Calu3 (cell line): ENCODE results near the gene CIROP. TPM values are rescaled to one million over a fixed set of nuclear protein-coding genes. Genes with fewer than 3 reads are reported as not detected.

ENCODE experiments used
- Bru-seq: library from RNA; stranded (reverse); fragments of 400-500 nt; gene quantifications from one replicate; lab custom pipeline; 2021; lab: Mats Ljungman, UMichigan
- BruChase-seq, 2 experiments: library from RNA; stranded (reverse); fragments of 400-500 nt; gene quantifications; one replicate each; lab custom pipeline; 2021; lab: Mats Ljungman, UMichigan
- BruUV-seq: library from RNA; stranded (reverse); fragments of 400-500 nt; replicated peaks from 2 replicates; lab custom pipeline; 2021; lab: Mats Ljungman, UMichigan
- CTCF ChIA-PET: fragments of 300-600 bp; sonication (Branson Sonifier 250); formaldehyde crosslinking; loops from one replicate; lab custom pipeline; 2022; ENCODE audit warnings: antibody characterized with exemption; lab: Charles Lee
- DNase-seq: peaks from one replicate; pipeline ENCODE4 v3.0.0; 2022
- H3K27ac Mint-ChIP-seq: one replicate; pipeline ENCODE4 v1.8.0; 2022; ENCODE audit warnings: mixed read lengths; ENCODE audit not compliant: unreplicated experiment
- H3K27me3 Mint-ChIP-seq: one replicate; pipeline ENCODE4 v1.8.0; 2022; ENCODE audit warnings: mixed read lengths; ENCODE audit not compliant: unreplicated experiment
- H3K36me3 Mint-ChIP-seq: one replicate; pipeline ENCODE4 v1.8.0; 2022; ENCODE audit warnings: mild to moderate bottlenecking, moderate library complexity, mixed read lengths; ENCODE audit not compliant: insufficient read depth, unreplicated experiment
- H3K4me1 Mint-ChIP-seq: one replicate; pipeline ENCODE4 v1.8.0; 2022; ENCODE audit warnings: mild to moderate bottlenecking, low read depth, mixed read lengths; ENCODE audit not compliant: unreplicated experiment
- H3K4me3 Mint-ChIP-seq: one replicate; pipeline ENCODE4 v1.8.0; 2022; ENCODE audit warnings: mild to moderate bottlenecking, low read depth, moderate library complexity, mixed read lengths; ENCODE audit not compliant: unreplicated experiment
- H3K9me3 Mint-ChIP-seq: one replicate; pipeline ENCODE4 v1.8.0; 2022; ENCODE audit warnings: low read depth, mixed read lengths; ENCODE audit not compliant: unreplicated experiment
- intact Hi-C: fragments of 100-400 bp; cut with micrococcal nuclease; formaldehyde crosslinking; loops from one replicate; pipeline ENCODE4 v1.10.0; 2022; ENCODE audit not compliant: unreplicated experiment
- long read RNA-seq: library from polyadenylated mRNA; stranded (forward); transcript quantifications from one replicate; pipeline ENCODE4 v2.0.0, GENCODE V29; 2022
- total RNA-seq: library from RNA; stranded (reverse); gene quantifications from 2 replicates; pipeline ENCODE4 v1.2.3, GENCODE V29; 2022
- TF ChIP-seq, protein P1 (sequence below): fragments of 200-600 bp; IDR thresholded peaks from one replicate; pipeline ENCODE4 v1.8.0; 2022; ENCODE audit warnings: antibody characterized with exemption; ENCODE audit not compliant: unreplicated experiment

CIROP gene, protein sequence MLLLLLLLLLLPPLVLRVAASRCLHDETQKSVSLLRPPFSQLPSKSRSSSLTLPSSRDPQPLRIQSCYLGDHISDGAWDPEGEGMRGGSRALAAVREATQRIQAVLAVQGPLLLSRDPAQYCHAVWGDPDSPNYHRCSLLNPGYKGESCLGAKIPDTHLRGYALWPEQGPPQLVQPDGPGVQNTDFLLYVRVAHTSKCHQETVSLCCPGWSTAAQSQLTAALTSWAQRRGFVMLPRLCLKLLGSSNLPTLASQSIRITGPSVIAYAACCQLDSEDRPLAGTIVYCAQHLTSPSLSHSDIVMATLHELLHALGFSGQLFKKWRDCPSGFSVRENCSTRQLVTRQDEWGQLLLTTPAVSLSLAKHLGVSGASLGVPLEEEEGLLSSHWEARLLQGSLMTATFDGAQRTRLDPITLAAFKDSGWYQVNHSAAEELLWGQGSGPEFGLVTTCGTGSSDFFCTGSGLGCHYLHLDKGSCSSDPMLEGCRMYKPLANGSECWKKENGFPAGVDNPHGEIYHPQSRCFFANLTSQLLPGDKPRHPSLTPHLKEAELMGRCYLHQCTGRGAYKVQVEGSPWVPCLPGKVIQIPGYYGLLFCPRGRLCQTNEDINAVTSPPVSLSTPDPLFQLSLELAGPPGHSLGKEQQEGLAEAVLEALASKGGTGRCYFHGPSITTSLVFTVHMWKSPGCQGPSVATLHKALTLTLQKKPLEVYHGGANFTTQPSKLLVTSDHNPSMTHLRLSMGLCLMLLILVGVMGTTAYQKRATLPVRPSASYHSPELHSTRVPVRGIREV
- total RNA-seq (not detected in 2 replicates), Bru-seq, nascent RNA (not detected), BruChase-seq, experiment 1, labeled RNA remaining after a 6-hour chase (not detected), BruChase-seq, experiment 2, labeled RNA remaining after a 2-hour chase (not detected)
- long read RNA-seq, result 0 reads

DNA sequence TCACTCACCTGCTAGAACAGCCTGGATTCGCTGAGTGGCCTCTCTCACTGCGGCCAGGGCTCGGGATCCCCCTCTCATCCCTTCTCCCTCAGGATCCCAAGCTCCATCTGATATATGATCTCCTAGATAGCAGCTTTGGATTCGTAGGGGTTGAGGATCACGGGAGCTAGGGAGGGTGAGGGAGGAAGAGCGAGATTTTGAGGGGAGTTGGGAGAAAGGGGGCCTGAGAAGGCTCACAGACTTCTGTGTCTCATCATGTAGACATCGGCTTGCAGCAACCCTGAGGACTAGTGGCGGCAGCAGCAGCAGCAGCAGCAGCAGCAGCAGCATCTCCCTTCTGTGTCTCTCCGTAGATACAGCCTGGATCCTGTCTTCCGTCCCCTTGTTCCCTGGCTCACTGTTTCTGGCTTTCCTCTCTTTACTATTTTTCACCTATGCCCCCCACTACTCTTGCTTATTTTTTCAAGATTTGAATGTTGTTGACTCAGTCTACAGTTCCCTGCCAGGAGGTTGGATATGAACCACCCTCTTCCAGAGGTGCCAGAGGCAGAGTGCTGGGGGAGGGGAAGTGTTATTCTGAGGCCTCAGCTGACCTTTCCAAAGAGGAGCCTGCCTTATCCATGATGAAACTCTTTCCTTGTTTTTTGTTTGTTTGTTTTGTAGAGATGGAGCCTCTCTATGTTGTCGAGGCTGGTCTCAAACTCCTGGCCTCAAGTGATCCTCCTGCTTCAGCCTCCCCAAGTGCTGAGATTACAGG, at the start of gene CIROP:
CIROP (minus strand) TSS at position 399 of the 757 bp plus-strand sequence; CDS start at position 330, 69 bp downstream.
- H3K4me3 Mint-ChIP-seq, result no peak within 1 kb of the TSS
- no peaks in the 10 kb centered on the region for H3K4me1 Mint-ChIP-seq
- no peak for DNase-seq
- H3K27me3 Mint-ChIP-seq, result peaks cover 35% of the 10 kb centered on the region
- H3K36me3 Mint-ChIP-seq, result peaks cover 1% of the 10 kb centered on the region
- intact Hi-C loops, result no loop called here
- H3K27ac Mint-ChIP-seq, result no peak within 1 kb of the TSS
- no peaks in the 10 kb centered on the region for H3K9me3 Mint-ChIP-seq
- no TSS peak for BruUV-seq
- TF ChIP-seq, protein P1, sequence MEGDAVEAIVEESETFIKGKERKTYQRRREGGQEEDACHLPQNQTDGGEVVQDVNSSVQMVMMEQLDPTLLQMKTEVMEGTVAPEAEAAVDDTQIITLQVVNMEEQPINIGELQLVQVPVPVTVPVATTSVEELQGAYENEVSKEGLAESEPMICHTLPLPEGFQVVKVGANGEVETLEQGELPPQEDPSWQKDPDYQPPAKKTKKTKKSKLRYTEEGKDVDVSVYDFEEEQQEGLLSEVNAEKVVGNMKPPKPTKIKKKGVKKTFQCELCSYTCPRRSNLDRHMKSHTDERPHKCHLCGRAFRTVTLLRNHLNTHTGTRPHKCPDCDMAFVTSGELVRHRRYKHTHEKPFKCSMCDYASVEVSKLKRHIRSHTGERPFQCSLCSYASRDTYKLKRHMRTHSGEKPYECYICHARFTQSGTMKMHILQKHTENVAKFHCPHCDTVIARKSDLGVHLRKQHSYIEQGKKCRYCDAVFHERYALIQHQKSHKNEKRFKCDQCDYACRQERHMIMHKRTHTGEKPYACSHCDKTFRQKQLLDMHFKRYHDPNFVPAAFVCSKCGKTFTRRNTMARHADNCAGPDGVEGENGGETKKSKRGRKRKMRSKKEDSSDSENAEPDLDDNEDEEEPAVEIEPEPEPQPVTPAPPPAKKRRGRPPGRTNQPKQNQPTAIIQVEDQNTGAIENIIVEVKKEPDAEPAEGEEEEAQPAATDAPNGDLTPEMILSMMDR, result no peak
- CTCF ChIA-PET, result no interaction called here

DNA sequence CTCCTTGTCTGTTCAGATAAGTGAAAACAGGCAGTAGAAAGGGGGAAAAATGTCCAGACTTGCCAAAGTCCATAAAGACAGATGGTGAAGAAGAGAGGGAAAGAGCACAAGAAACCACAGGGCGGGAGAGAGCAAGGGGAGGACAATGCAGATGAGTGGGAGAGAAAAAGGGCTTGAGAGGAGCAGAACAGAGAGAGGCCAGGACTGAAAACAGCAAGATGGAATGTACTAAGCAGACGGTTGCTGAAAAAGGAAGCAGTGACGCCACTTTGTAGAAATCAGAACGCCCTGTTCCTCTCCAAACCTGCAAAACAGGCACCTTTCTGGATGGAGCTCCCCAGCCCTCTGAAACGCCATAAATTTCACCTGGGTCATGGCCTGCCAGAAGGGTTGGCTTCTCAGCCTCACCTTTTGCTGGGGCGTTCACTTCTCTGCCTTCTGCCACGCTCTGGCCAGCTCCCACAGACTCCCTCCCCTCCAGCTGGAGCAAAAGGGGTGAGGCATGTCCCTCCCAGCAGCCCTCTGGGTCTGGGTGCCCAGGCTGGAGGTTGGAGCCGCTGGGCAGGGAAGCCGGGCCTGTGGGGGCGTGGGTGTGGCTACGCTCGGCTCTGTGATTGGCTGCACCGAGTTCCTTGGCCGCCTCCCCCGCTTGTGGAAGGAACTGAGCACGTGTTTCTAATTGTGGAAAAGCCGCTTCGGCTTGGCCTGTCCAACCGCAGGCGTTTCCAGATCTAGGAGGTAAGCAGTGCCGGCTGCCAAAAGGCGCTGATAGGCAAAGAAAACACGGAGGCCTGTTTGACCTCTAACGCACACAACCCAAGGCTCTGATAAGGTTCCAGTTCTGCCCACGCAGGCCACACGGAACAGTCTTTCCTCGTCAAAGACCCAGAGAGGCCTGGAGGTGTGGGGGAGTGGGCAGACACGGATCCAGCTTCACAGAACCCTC, 49.3 kb upstream of the CIROP start:
- no peaks in the 10 kb centered on the region for H3K4me1 Mint-ChIP-seq
- CTCF ChIA-PET, result interaction anchor here (1.0 kb wide), 1 partner anchor 33 kb away, joined by 3 read pairs; no protein-coding TSS in a partner anchor
- H3K36me3 Mint-ChIP-seq, result no peaks in the 10 kb centered on the region
- peak; percentile 47 for DNase-seq
- TF ChIP-seq, protein P1, result no peak
- H3K9me3 Mint-ChIP-seq, result no peaks in the 10 kb centered on the region
- no peak overlapping the region for H3K27ac Mint-ChIP-seq
- H3K4me3 Mint-ChIP-seq, result no peak overlapping the region
- intact Hi-C loops, result no loop called here
- peaks cover 48% of the 10 kb centered on the region for H3K27me3 Mint-ChIP-seq
- BruUV-seq, result no TSS peak

DNA sequence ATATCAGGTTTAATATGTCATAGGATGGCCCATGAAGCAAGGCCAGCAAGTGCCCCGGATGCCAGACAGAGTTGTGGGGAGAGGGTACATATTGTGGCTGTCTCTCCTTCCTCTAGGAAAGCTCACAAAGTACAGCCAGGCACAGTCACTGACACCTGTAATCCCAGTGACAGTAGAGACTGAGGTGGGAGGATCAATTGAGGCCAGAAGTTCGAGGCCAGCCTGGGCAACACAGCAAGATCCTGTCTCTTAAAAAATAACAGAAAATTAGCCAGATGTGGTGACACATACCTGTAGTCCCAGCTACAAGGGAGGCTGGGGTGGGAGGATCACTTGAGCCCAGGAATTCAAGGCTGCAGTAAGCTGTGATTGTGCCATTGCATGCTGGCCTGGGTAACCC, 46.6 kb upstream of the CIROP start:
- intact Hi-C loops, result no loop called here
- TF ChIP-seq, protein P1, result no peak
- Mint-ChIP-seq H3K4me3 (no peak overlapping the region), H3K27ac (no peak overlapping the region), H3K27me3 (peaks cover 48% of the 10 kb centered on the region), H3K36me3 (no peaks in the 10 kb centered on the region), H3K9me3 (no peaks in the 10 kb centered on the region), H3K4me1 (no peaks in the 10 kb centered on the region)
- CTCF ChIA-PET, result interaction anchor here (0.7 to 1.0 kb wide), 3 partner anchors 12 to 36 kb away, joined by 3 to 10 read pairs (median 5); no protein-coding TSS in a partner anchor
- no peak for DNase-seq
- no TSS peak for BruUV-seq
